H1 (cell line): ENCODE measurements around the gene CLEC1A. TPM values are rescaled to one million over a fixed set of nuclear protein-coding genes. Genes with fewer than 3 reads are reported as not detected.

ENCODE experiments used
- PHF8 ChIP-seq: fragments of 200-600 bp; sonication (generic); conservative IDR thresholded peaks from 2 replicates; pipeline ENCODE4 v1.7.1; 2012; ENCODE audit warnings: low read depth, mild to moderate bottlenecking, inconsistent platforms, low read length, moderate library complexity
- SP1 ChIP-seq: IDR thresholded peaks from 2 replicates; pipeline ENCODE4 v1.6.1; 2011; ENCODE audit warnings: low read depth, low read length
- TAF1 ChIP-seq: IDR thresholded peaks from 2 replicates; pipeline ENCODE4 v1.6.1; 2011; ENCODE audit warnings: mild to moderate bottlenecking, low read depth, low read length
- polyA plus RNA-seq, 7 experiments: library from polyadenylated mRNA; depleted of rRNA in 3 of 7; stranded (reverse) in 5 of 7; unstranded in 2 of 7; fragments of >200 nt in 5 of 7; fragments of 200-250 nt in 2 of 7; gene quantifications; 1 replicate in 5 of 7; 2 replicates in 1 of 7; 4 replicates in 1 of 7; pipeline versions ENCODE4 v1.2.1 to v1.2.3, GENCODE V29; 2011 to 2013; ENCODE audit warnings: missing spikeins in 2 of 7, mixed read lengths in 2 of 7
- total RNA-seq: library from RNA; stranded (reverse); fragmentation: NEBNext Ultra II Directional; extraction: Animal tissue kit (Norgen Biotek cat#: 25700); gene quantifications from 2 replicates; pipeline ENCODE4 v1.2.1, GENCODE V29; 2021
- TF ChIP-seq, protein P1 (sequence below): fragments of 300-600 bp; sonication (generic); IDR thresholded peaks from 2 replicates; pipeline ENCODE4 v1.7.1; 2012; ENCODE audit warnings: low read length, moderate library complexity, mild to moderate bottlenecking, inconsistent platforms; ENCODE audit not compliant: insufficient replicate concordance

Gene CLEC1A
- total and polyA plus RNA-seq, 2 of the 8 experiments (the other 6 are each of a cell fraction or from before 2014, with no cell fraction given) = 0.20 TPM; not detected in 1

DNA sequence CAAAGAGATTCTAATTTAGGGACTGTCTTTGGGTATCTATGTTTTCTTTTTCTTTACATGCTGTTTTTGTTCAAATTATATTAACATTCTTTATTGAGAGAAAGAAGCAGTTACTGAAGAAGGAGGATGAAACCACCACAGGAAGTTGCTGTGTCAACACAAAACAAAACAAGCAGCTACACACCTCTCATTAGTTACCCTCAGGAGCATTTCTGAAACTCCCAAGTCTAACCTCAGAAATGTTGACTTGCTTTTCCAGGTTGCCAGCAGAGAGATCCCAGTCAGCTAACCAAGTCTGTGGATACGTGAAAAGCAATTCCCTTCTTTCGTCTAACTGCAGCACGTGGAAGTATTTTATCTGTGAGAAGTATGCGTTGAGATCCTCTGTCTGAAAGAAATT is 33.5 kb downstream of the CLEC1A start (continued):
- TF ChIP-seq, protein P1, sequence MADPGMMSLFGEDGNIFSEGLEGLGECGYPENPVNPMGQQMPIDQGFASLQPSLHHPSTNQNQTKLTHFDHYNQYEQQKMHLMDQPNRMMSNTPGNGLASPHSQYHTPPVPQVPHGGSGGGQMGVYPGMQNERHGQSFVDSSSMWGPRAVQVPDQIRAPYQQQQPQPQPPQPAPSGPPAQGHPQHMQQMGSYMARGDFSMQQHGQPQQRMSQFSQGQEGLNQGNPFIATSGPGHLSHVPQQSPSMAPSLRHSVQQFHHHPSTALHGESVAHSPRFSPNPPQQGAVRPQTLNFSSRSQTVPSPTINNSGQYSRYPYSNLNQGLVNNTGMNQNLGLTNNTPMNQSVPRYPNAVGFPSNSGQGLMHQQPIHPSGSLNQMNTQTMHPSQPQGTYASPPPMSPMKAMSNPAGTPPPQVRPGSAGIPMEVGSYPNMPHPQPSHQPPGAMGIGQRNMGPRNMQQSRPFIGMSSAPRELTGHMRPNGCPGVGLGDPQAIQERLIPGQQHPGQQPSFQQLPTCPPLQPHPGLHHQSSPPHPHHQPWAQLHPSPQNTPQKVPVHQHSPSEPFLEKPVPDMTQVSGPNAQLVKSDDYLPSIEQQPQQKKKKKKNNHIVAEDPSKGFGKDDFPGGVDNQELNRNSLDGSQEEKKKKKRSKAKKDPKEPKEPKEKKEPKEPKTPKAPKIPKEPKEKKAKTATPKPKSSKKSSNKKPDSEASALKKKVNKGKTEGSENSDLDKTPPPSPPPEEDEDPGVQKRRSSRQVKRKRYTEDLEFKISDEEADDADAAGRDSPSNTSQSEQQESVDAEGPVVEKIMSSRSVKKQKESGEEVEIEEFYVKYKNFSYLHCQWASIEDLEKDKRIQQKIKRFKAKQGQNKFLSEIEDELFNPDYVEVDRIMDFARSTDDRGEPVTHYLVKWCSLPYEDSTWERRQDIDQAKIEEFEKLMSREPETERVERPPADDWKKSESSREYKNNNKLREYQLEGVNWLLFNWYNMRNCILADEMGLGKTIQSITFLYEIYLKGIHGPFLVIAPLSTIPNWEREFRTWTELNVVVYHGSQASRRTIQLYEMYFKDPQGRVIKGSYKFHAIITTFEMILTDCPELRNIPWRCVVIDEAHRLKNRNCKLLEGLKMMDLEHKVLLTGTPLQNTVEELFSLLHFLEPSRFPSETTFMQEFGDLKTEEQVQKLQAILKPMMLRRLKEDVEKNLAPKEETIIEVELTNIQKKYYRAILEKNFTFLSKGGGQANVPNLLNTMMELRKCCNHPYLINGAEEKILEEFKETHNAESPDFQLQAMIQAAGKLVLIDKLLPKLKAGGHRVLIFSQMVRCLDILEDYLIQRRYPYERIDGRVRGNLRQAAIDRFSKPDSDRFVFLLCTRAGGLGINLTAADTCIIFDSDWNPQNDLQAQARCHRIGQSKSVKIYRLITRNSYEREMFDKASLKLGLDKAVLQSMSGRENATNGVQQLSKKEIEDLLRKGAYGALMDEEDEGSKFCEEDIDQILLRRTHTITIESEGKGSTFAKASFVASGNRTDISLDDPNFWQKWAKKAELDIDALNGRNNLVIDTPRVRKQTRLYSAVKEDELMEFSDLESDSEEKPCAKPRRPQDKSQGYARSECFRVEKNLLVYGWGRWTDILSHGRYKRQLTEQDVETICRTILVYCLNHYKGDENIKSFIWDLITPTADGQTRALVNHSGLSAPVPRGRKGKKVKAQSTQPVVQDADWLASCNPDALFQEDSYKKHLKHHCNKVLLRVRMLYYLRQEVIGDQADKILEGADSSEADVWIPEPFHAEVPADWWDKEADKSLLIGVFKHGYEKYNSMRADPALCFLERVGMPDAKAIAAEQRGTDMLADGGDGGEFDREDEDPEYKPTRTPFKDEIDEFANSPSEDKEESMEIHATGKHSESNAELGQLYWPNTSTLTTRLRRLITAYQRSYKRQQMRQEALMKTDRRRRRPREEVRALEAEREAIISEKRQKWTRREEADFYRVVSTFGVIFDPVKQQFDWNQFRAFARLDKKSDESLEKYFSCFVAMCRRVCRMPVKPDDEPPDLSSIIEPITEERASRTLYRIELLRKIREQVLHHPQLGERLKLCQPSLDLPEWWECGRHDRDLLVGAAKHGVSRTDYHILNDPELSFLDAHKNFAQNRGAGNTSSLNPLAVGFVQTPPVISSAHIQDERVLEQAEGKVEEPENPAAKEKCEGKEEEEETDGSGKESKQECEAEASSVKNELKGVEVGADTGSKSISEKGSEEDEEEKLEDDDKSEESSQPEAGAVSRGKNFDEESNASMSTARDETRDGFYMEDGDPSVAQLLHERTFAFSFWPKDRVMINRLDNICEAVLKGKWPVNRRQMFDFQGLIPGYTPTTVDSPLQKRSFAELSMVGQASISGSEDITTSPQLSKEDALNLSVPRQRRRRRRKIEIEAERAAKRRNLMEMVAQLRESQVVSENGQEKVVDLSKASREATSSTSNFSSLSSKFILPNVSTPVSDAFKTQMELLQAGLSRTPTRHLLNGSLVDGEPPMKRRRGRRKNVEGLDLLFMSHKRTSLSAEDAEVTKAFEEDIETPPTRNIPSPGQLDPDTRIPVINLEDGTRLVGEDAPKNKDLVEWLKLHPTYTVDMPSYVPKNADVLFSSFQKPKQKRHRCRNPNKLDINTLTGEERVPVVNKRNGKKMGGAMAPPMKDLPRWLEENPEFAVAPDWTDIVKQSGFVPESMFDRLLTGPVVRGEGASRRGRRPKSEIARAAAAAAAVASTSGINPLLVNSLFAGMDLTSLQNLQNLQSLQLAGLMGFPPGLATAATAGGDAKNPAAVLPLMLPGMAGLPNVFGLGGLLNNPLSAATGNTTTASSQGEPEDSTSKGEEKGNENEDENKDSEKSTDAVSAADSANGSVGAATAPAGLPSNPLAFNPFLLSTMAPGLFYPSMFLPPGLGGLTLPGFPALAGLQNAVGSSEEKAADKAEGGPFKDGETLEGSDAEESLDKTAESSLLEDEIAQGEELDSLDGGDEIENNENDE = no peak
- TF ChIP-seq TAF1 = no peak
- no peak for TF ChIP-seq SP1
- TF ChIP-seq PHF8 = no peak
